Right ventricle myocardium inferior (tissue), 1 donor: ENCODE data around the gene RILP. TPM values are rescaled to one million over a fixed set of nuclear protein-coding genes. Genes with fewer than 3 reads are reported as not detected.

Experiments used
- ATAC-seq: fragments of 200-7000 bp; cut with Tn5 transposase; one replicate; pipeline ENCODE4 v1.9.1; 2020; ENCODE audit warnings: mild to moderate bottlenecking, moderate library complexity
- DNase-seq: peaks from one replicate; pipeline ENCODE4 v3.0.0; 2021; ENCODE audit errors: missing footprints
- intact Hi-C: fragments of 100-400 bp; cut with DNase I; formaldehyde crosslinking; loops from one replicate; pipeline ENCODE4 v1.11.0; 2022
- total RNA-seq: library from RNA; stranded (reverse); fragmentation: NEBNext Ultra II Directional; extraction: Animal tissue kit (Norgen Biotek cat#: 25700); gene quantifications from one replicate; pipeline ENCODE4 v1.2.1, GENCODE V29; 2021
- donor health status: DM: no; HTN: yes; CAD: no; lungs with severe emphysema.

Gene RILP
- total RNA-seq, 1 donor from 2014 or later = 73.0 TPM

GRCh38 chr17:1617620-1618174 is 32.0 kb downstream of the RILP start:
- intact Hi-C loops = no loop called here
- DNase-seq (peak; percentile 60), ATAC-seq (peak; percentile 73)

DNA sequence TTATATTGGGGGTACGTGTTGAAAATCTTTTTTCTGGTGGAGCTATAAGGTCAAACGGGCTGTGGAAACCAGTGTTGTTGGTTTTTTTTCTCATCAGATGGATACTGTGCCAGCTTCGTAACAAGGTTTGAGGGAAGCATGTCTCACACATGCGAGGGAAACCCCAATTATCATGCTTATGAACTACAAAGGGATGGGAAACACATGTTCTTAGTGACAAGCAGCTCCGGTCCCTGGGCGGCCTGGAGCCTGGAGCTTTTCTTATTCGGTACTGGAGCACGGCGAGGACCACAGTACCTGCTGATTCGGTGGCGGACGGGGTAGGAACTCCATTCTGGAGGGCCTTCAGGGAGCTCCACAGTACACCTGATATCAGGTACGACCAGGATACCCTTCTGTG is 33.6 kb downstream of the RILP start:
- DNase-seq (peak; percentile 50), ATAC-seq (no peak)
- intact Hi-C loops = no loop called here

- ATAC-seq (no peak), DNase-seq (peak; percentile 34)
- intact Hi-C loops = no loop called here
Measured at GRCh38 chr17:1612400-1612799, 37.3 kb downstream of the RILP start.

- intact Hi-C loops = no loop called here
- peak; percentile 77 for DNase-seq
- peak; percentile 29 for ATAC-seq
Measured at GRCh38 chr17:1611715-1612114, 38.0 kb downstream of the RILP start.

- intact Hi-C loops = no loop called here
- DNase-seq = no peak
- no peak for ATAC-seq
Measured at GRCh38 chr17:1608676-1609075, 41.0 kb downstream of the RILP start.

DNA sequence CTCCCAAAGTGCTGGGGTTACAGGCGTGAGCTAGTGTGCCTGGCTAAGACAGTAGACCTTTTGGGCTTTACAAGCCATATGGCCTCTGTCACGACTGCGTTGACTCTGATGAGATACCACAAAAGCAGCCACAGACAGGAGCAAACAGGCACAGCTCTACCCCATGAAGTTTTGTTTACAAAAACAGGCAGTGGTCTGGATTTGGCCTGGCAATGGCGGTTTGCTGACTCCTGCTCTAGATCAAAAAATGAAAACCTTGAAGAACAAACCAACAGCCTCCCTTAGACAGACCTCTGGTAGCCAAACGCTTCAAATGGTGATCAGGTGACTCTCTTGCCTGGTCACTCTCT is 41.7 kb downstream of the RILP start:
- ATAC-seq = no peak
- DNase-seq = peak; percentile 20
- intact Hi-C loops = no loop called here

DNA sequence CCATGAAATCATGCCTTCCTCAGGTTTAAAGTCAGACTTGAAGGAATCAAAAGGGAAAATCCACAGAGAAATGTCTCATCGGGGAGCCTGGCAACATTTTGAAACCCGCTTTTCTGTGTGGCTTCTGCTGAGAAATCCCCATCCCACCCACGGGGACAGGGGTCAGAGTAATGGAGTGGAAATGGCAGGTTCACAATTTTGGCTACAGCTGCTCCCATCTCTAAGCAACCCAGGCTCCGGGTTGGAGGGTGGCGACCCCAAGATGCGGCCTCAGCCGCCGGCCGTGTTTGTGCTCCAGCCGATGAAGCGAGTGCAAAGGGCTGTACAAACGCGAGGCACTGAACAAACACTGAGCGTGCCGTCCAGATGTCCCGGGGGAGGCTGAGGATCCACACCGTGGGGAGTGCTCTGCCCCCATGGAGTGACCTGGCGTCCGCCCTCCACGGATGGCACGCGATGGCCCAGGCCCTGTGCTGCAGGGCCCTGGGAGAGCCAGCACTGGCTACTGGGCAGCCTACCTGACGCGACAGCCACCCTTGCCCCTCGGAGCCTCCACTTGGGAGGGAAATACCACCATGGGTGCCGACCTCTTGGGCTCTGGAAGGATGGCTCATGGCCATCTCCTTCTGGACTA is 43.2 kb downstream of the RILP start:
- ATAC-seq = no peak
- DNase-seq = peak; percentile 50
- intact Hi-C loops = no loop called here

DNA sequence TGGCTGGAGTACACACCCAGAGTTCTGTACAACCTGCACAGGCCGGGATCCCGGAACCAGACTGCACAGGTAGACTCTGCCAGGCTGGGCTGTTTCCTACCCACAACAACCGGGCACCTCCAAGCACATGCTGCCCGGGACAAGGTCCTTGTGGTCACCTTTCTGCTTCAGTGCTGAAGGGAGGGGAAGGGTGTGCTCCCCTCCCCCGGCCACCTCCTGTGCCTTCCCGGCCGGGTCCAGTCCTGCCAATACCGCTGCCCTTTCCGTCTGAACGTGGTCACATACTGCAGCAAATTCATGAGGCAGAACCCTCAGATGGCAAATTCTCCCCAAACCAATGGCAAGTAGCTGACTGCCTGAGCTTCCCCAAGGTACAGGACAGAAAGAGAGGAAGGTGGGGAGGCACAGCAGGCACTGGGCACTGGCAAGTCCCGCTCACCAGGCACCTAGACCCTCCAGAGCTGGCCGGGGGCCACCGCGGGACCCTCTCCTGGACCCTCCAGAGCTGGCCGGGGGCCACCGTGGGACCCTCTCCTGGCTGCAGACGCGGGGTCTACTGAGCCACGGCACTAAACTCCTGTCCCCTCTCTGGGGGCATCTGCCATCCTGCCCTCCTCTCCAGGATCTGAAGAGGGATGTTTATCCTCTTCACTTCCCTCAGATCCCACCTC is 43.9 kb downstream of the RILP start:
- ATAC-seq (no peak), DNase-seq (peak; percentile 28)
- intact Hi-C loops = no loop called here

DNA sequence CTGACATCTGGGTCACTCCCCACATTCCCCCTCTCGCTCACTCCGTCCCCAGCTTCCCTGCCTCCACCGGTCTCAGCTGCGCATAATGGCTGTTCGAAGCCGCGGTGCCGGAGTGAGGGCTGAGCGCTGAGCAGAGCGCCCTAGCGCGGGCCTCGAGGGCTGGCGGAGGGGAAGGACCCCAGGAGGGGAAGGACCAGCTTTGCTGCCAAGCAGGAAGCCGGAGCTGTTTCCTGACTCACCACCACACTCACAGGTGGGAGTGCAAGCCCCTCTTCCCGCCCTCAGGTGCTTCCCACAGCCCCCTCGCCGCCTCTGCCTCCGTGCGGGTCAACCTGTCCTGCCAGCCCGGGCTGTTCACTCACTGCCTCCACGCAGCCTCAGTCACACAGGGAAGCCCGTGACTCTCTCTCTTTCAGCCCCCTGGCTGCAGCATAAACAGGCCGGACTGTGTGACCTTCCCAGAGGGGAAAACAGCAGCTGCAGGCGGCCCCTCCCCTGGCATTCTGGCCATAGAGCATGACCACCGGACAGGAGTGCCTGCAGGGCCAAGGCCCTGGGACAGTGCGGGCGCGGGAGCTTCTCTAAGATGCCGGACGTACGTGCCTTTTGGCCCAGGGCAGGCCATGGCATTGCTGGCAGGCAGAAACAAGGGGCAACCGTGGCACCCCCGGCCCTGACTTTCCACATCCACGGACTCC is 44.7 kb downstream of the RILP start:
- ATAC-seq = no peak
- intact Hi-C loops = no loop called here
- DNase-seq = peak; percentile 64

DNA sequence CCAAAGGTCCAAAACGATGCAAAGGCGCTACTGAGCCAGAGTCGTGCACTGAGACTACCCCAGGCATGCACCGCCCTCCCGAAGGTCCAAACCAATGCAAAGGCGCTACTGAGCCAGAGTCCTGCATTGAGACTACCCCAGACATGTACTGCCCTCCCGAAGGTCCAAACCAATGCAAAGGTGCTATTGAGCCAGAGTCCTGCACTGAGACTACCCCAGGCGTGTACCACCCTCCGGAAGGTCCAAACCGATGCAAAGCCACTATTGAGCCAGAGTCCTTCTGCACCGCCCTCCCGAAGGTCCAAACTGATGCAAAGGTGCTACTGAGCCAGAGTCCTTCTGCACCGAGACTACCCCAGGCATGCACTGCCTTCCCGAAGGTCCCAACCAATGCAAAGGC is 48.1 kb downstream of the RILP start:
- intact Hi-C loops = no loop called here
- ATAC-seq (no peak), DNase-seq (no peak)

DNA sequence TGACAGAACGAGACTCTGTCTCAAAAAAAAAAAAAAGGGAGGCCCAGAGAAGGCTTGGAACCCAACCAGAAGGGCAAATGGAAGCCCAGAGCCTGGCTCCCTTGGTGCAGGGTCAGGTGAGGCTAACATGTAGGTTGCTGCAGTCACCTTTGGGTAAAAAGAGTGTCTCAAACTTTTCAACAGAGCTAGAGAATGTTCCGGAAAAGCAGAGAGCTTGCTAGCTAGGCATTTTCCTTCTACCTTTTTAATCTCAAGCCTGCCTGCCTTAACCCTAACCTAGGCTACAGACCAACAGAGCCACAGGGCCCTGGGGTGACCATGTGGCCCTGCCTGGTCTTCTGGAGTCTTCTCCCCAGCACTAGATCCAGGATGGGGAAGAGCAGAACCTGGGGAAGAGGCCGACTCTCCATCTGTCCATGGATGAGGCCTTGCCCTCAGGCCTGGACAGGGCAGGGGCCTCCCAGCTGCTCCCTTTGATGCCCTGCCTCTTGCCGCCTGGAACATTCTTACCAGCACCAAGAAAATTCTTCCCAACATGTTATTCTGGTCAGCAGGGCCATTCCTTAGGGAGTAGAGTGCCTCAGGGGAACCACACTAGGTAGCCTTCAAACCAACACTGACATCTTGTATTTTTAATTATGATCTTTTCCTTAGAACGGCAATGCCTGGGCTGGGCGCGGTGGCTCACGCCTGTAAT is 51.1 kb downstream of the RILP start:
- intact Hi-C loops = no loop called here
- ATAC-seq = no peak
- peak; percentile 14 for DNase-seq

- DNase-seq = no peak
- no peak for ATAC-seq
- intact Hi-C loops = no loop called here
Measured at GRCh38 chr17:1597861-1598342, 51.8 kb downstream of the RILP start.

Other genes starting within 250 kb of the RILP start
- 640 TPM for gene YWHAE, start 249.6 kb downstream of the RILP start, total RNA-seq
- gene CRK, start 193.6 kb downstream of the RILP start, total RNA-seq = 43.9 TPM
- 196 TPM for gene MYO1C, start 157.2 kb downstream of the RILP start, total RNA-seq
- gene INPP5K, start 133.3 kb downstream of the RILP start, total RNA-seq = 35.4 TPM
- 52.9 TPM for gene PITPNA, start 87.1 kb downstream of the RILP start, total RNA-seq
- gene SLC43A2, start 21.0 kb downstream of the RILP start, total RNA-seq = 5.5 TPM
- 12.4 TPM for gene SCARF1, start 4.1 kb downstream of the RILP start, total RNA-seq
- gene PRPF8, start 35.0 kb upstream of the RILP start, total RNA-seq = 120 TPM
- 2.4 TPM for gene TLCD2, start 60.5 kb upstream of the RILP start, total RNA-seq
- gene WDR81, start 74.8 kb upstream of the RILP start, total RNA-seq = 10.4 TPM
- gene SERPINF2, start 93.0 kb upstream of the RILP start, total RNA-seq = 0.73 TPM
- 198 TPM for gene SERPINF1, start 112.2 kb upstream of the RILP start, total RNA-seq
- gene SMYD4, start 180.0 kb upstream of the RILP start, total RNA-seq = 9.9 TPM
- 56.3 TPM for gene RPA1, start 180.1 kb upstream of the RILP start, total RNA-seq